Body of pancreas (tissue), 4 donors: ENCODE results near the gene BMPR2. TPM values are rescaled to one million over a fixed set of nuclear protein-coding genes. Genes with fewer than 3 reads are reported as not detected.

Experiments
- ATAC-seq: fragments of 150-250 bp; one replicate; pipeline ENCODE4 v1.9.1; 2016
- DNase-seq, 4 donors: peaks; one replicate each; pipeline ENCODE4 v3.0.0-alpha.2; 2019
- H3K27ac ChIP-seq, 4 donors: fragments of 200-600 bp; sonication (generic); 1 replicate in 3 of 4; 2 replicates in 1 of 4; pipeline versions ENCODE4 v1.5.1 to v1.6.1; 2016 to 2019; ENCODE audit warnings: mild to moderate bottlenecking in 1 of 4, mixed read lengths in 1 of 4, moderate library complexity in 1 of 4
- H3K27me3 ChIP-seq, 2 donors: fragments of 200-600 bp; sonication (generic); one replicate each; pipeline ENCODE4 v1.6.0; 2016; ENCODE audit warnings: mild to moderate bottlenecking in 1 of 2
- H3K36me3 ChIP-seq, 2 donors: fragments of 200-600 bp; sonication (generic); replicated peaks in 1 of 2; 2 replicates each; pipeline ENCODE4 v1.5.1; 2016; ENCODE audit warnings: low read depth in 2 of 2; ENCODE audit not compliant: insufficient read depth in 1 of 2
- H3K4me1 ChIP-seq: fragments of 200-600 bp; sonication (generic); one replicate; pipeline ENCODE4 v1.6.0; 2016
- H3K4me3 ChIP-seq, 2 donors: fragments of 200-600 bp; sonication (generic); 1 replicate in 1 of 2; 2 replicates in 1 of 2; pipeline ENCODE4 v1.5.1; 2016 to 2019
- H3K9me3 ChIP-seq, 3 donors: fragments of 200-600 bp; sonication (generic); 1 replicate in 2 of 3; 2 replicates in 1 of 3; pipeline ENCODE4 v1.5.1; 2016
- CTCF ChIP-seq, 7 experiments: fragments of 450-650 bp in 4 of 7; fragments of 200-600 bp in 3 of 7; sonication (generic) in 3 of 7; IDR thresholded peaks; one replicate each; pipeline ENCODE4 v1.5.1; 2016 to 2019; ENCODE audit warnings: antibody characterized with exemption in 7 of 7
- POLR2A ChIP-seq, 3 donors: fragments of 450-650 bp; IDR thresholded peaks; one replicate each; pipeline ENCODE4 v1.6.1; 2016; ENCODE audit warnings: antibody characterized with exemption in 3 of 3, mild to moderate bottlenecking in 2 of 3
- WGBS, 2 donors: methylation state at CpG; one replicate each; pipeline ENCODE4 v1.1.5; 2017; 5-methylcytosine and 5-hydroxymethylcytosine counted together
- intact Hi-C: fragments of 100-400 bp; cut with DNase I; formaldehyde crosslinking; loops from one replicate; pipeline ENCODE4 v1.15.1; 2023
- total RNA-seq, 2 donors: library from RNA; depleted of rRNA; stranded (reverse); fragments of >200 nt; gene quantifications; one replicate each; pipeline ENCODE4 v1.1.0, GENCODE V29; 2016

BMPR2 gene
- 10 to 100 TPM; 13.7 to 26.7 TPM for total RNA-seq

GRCh38 chr2:202375609-202376408, at the start of gene BMPR2:
TSS of gene BMPR2 (plus strand) at chr2:202376327. CDS start at chr2:202377475, 1,148 bp downstream.
- H3K36me3 ChIP-seq, result no peaks in the 10 kb centered on the region

GRCh38 chr2:202327858-202328257, 48.3 kb upstream of the BMPR2 start:
- no peaks in the 10 kb centered on the region for H3K27me3 ChIP-seq

More at GRCh38 chr2:202375609-202376408, at the start of gene BMPR2:
- intact Hi-C loops, result no loop called here
- Histone ChIP-seq H3K9me3 (no peaks in the 10 kb centered on the region), H3K27me3 (no peaks in the 10 kb centered on the region), H3K27ac (peak within 1 kb of the TSS; percentile 92 to 96 (median 94)), H3K4me1 (peaks cover 18% of the 10 kb centered on the region), H3K4me3 (peak within 1 kb of the TSS; percentile 95 to 96)
- DNase-seq (peak; percentile 88 to 92 (median 90)), ATAC-seq (peak; percentile 92)
- TF ChIP-seq POLR2A (IDR thresholded peaks at IDR 0.05) (peak; percentile 79 to 86 (median 86)), CTCF (IDR thresholded peaks at IDR 0.05) (peak in 1 of 7 experiments; percentile 21)
- 0 to 1% methylated on average over 9 to 63 of the region's 70 CpGs for WGBS, 2 donors

GRCh38 chr2:202335791-202336467, 40.2 kb upstream of the BMPR2 start:
- TF ChIP-seq CTCF (IDR thresholded peaks at IDR 0.05) (no peak), POLR2A (IDR thresholded peaks at IDR 0.05) (no peak)
- intact Hi-C loops, result no loop called here
- Histone ChIP-seq H3K4me1 (no peaks in the 10 kb centered on the region), H3K9me3 (no peaks in the 10 kb centered on the region), H3K27ac (no peak overlapping the region), H3K27me3 (no peaks in the 10 kb centered on the region), H3K4me3 (no peak overlapping the region), H3K36me3 (no peaks in the 10 kb centered on the region)
- WGBS, 2 donors, result 85 to 100% methylated on average over 1 to 5 of the region's 6 CpGs
- DNase-seq, result no peak
- ATAC-seq, result no peak

More at GRCh38 chr2:202327858-202328257, 48.3 kb upstream of the BMPR2 start:
- no peaks in the 10 kb centered on the region for H3K4me1 ChIP-seq
- intact Hi-C loops, result no loop called here
- H3K9me3 ChIP-seq, result no peaks in the 10 kb centered on the region
- no peak overlapping the region for H3K27ac ChIP-seq
- ATAC-seq (no peak), DNase-seq (no peak)
- no peak overlapping the region for H3K4me3 ChIP-seq
- WGBS, 2 donors, result 80 to 94% methylated on average over 1 of the region's 1 CpG
- no peaks in the 10 kb centered on the region for H3K36me3 ChIP-seq
- TF ChIP-seq POLR2A (IDR thresholded peaks at IDR 0.05) (no peak), CTCF (IDR thresholded peaks at IDR 0.05) (no peak)

GRCh38 chr2:202337151-202337550, 39.0 kb upstream of the BMPR2 start:
- intact Hi-C loops, result no loop called here
- H3K27me3 ChIP-seq, result no peaks in the 10 kb centered on the region
- DNase-seq, result no peak
- H3K36me3 ChIP-seq, result no peaks in the 10 kb centered on the region
- no peak overlapping the region for H3K27ac ChIP-seq
- H3K4me3 ChIP-seq, result no peak overlapping the region
- ATAC-seq, result no peak
- no peaks in the 10 kb centered on the region for H3K9me3 ChIP-seq
- WGBS, 2 donors, result 49 to 59% methylated on average over 2 of the region's 2 CpGs
- no peaks in the 10 kb centered on the region for H3K4me1 ChIP-seq
- no peak for TF ChIP-seq POLR2A (IDR thresholded peaks at IDR 0.05)
- TF ChIP-seq CTCF (IDR thresholded peaks at IDR 0.05), result no peak
